Raji (cell line): ENCODE data around the gene NDST1.

Source experiments
- POLR2A ChIP-seq: IDR thresholded peaks from 2 replicates; pipeline ENCODE4 v1.6.1; 2011; ENCODE audit warnings: low read depth, low read length, control low read depth; ENCODE audit not compliant: insufficient read depth

Gene NDST1

GRCh38 chr5:150513375-150514309, 5.7 kb downstream of the NDST1 start:
- TF ChIP-seq POLR2A: no peak

GRCh38 chr5:150514708-150515211, 6.8 kb downstream of the NDST1 start:
- no peak for TF ChIP-seq POLR2A

DNA sequence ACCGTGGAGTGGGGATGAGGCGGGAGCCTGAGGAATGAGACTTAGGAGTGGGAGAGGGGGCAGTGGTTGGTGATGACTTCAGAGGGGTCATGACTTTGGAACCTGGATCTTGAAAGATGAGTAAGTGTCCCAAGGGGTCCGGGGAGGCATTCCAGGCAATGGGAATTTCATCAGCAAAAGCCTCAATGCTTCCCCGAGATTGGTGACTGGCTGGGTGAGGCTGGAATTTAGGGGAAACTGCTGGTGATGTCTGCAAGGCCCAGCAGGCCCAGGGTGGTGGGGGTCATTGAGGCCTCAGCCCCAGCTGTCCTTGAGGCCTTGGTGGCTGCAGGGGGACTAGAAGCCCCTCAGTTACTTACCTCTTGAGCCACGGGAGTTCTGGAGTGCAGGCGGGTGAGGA, 7.5 kb downstream of the NDST1 start:
- TF ChIP-seq POLR2A: no peak

GRCh38 chr5:150516011-150516410, 8.1 kb downstream of the NDST1 start:
- no peak for TF ChIP-seq POLR2A

- TF ChIP-seq POLR2A: no peak
Measured at GRCh38 chr5:150517272-150518152, 9.6 kb downstream of the NDST1 start.

- no peak for TF ChIP-seq POLR2A
Measured at GRCh38 chr5:150519560-150519945, 11.6 kb downstream of the NDST1 start.

DNA sequence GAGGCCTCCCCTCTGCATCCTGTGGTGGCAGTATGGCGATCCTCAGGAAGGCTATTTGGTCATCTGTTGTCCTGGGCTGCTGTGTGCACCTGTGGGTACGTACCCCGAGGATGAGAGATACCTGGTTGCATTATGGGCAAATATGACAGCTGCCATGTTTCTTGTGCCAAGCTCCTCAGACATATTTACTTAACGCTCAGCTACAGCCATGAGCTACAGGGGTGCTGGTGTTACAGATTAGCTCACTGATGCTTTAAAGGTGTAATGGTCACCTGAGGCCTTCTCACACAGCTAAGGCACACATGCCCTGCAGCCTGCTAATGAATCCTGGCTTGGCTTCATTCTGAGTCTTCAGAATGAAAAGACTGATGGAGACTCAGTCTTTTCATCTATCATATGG, 12.0 kb downstream of the NDST1 start:
- no peak for TF ChIP-seq POLR2A

- TF ChIP-seq POLR2A: no peak
Measured at GRCh38 chr5:150520747-150521521, 13.0 kb downstream of the NDST1 start.

- no peak for TF ChIP-seq POLR2A
Measured at GRCh38 chr5:150521522-150521817, 13.5 kb downstream of the NDST1 start.

GRCh38 chr5:150521939-150522503, 14.1 kb downstream of the NDST1 start:
- TF ChIP-seq POLR2A: no peak

GRCh38 chr5:150522504-150523414, 14.8 kb downstream of the NDST1 start:
- TF ChIP-seq POLR2A: no peak

DNA sequence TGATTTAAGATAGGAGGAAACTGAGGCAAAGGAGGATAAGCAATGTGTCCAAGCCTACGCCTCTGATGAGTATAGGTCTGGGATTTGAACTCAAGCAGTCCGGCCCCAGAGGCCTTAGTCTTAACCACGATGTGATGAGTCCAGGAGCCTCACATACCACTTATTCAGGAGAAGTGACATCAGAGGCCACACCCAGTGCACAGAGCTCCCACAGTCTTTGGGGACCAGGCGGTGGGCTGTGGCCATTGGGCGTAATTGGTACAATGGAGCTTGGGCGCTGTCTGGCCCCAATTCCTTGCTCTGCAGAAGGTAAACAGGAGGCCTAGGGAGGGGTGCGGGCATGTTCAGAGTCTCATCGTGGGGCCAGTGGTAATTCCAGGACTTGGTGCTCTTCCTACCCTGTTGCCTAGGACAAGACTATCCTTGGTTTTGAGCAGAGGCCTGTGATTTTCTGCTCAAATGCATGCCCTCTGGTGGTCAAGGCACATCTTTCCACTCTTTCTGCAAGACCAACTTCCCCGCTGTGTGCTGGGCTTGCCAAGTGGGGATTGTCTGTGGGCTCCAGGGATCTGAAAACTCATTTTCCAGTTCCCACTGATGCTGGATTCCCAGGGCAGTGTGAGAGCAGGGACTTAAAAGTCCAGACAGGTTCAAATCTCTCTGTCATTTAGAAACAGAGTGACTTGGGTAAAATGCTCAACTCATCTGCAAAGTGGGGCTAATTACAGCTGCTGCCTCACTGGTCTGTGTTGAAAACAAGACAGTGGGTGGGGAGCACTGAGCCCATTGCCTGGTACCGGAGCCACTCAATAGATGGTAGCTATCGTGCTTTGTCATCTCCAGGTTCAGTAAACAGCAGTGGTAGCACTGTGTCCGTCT, 15.8 kb downstream of the NDST1 start:
- TF ChIP-seq POLR2A: no peak

DNA sequence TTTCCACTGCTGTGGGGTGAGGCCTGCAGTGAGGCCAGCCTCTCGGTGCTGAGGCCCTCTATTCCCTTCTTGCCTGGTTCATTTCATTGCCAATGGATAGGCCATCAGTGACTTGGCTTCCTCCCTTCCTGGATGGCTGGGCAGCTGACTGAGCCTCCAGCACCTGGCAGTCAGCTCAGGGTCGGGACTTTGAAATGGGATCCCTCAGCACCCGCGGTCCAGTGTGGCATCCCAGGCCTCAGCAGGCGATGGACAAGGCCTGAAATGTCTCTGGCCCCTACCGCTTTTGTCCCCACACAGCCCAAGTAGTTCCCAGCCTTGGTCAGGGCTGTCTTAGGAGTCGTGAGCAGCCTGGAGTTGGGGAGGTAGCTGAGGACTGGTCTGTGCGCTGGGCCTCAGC, 17.2 kb downstream of the NDST1 start:
- no peak for TF ChIP-seq POLR2A
